ENCODE results near the gene RGL1.

GRCh38 chr1:183932412-183932811, 127.5 kb downstream of the RGL1 start:
- no peak for TF ChIP-seq POLR2A (IDR thresholded peaks at IDR 0.05)
- TF ChIP-seq CTCF (IDR thresholded peaks at IDR 0.05): no peak

Data from sigmoid colon (tissue), 3 donors.